Frontal cortex (tissue), 4 donors: Measurements from ENCODE around the gene UBXN6. TPM values are rescaled to one million over a fixed set of nuclear protein-coding genes. Genes with fewer than 3 reads are reported as not detected.
A peak's percentile ranks its signal among the peaks of the same experiment; 100 is the strongest.

Experiments used
- DNase-seq, 2 donors: peaks; one replicate each; pipeline ENCODE4 v3.0.0; 2012; ENCODE audit warnings: low spot score in 2 of 2
- FAIRE-seq: peaks from 2 replicates; lab custom pipeline; 2012; peaks lifted over from hg19 to GRCh38; lab: Jason Lieb, UNC
- total RNA-seq: library from RNA; depleted of rRNA; stranded (reverse); fragments of >200 nt; gene quantifications from one replicate; pipeline ENCODE4 v1.2.3, GENCODE V29; 2014
- donor health status: control.
- donor health status: control.
- donor health status: control.

UBXN6 gene
- 91.3 TPM for total RNA-seq

GRCh38 chr19:4457654-4458395 lies at the start of gene UBXN6:
TSS of gene UBXN6 (minus strand) at chr19:4457794. CDS start at chr19:4457697, 97 bp downstream.
- peak; percentile 55 for FAIRE-seq

GRCh38 chr19:4507150-4507452 lies 49.5 kb upstream of the UBXN6 start:
- DNase-seq: no peak
- no peak for FAIRE-seq

More at GRCh38 chr19:4457654-4458395, at the start of gene UBXN6:
- DNase-seq: peak; percentile 98 to 99

DNA sequence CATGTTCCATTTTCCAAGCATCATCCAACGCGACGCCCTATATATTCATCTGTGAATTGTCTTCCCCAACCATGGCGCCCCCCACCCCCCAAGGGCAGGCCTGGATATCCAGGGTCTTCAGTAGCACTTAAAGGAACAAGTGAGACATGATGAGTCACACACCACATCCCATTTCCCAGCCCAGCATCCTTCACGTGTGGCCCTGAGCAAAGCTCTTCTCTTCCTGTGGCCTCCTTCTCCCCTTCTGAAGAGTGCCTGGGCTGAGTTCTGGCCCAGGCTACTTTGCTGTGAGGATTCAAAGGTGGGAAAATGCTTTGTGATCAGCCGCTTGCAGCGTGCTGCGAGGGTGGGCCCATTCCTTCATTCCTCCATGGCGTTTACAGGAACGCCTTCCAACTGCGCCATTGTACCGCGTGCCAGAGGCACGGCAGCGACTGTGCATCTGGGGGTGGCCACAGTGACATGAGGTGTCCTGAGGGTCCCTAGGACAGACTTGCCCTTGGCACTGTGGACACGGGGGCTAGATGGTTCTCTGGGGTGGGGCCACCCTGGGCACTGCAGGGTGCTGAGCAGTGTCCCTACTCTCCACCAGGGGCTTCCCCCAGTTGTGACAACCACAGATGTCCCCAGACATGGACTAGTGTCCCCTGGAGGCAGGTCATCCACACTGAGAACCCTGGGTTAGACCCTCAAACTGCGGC lies 49.0 kb upstream of the UBXN6 start:
- FAIRE-seq: no peak
- no peak for DNase-seq

DNA sequence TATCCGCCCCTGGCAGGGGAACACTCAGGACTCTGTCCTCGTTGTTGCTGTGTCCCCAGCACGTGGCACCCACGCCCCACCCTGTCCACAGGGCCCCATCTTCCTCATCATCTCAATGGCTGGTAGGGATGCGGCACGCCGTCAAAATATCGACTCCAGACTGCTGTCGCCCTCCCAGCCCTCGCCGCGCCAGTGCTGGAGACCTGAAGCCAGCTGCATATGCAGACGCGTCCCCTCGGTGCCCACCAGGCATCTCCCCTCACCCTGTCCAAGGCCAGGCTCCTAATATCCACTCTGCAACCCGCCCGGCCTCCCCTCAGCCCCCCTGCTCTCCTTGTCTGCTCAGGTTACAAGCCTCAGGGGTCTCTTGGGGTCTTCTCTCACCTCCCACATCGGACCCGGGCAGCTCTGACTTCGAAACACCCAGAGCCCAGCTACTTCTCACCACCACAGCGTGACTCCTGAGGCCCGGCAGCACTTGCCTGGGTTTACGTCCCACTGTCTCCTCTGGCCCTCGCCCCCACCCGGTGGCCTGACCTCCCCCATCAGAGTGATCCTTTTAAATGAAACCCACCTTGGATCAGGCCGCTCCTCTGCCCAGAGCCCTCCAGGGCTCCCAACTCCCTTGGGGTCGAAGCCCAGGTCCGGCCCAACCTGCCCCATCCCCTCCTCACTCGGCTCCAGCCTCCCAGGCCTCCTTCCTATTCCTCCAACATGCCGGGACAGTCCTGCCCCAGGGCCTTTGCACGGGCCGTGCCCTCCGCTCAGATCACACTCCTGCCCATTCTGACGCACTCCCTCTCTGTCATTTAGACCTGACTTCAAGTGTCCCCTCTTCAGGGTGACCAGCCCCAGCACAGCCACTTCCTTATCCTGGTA lies 48.2 kb upstream of the UBXN6 start:
- FAIRE-seq (no peak), DNase-seq (no peak)

DNA sequence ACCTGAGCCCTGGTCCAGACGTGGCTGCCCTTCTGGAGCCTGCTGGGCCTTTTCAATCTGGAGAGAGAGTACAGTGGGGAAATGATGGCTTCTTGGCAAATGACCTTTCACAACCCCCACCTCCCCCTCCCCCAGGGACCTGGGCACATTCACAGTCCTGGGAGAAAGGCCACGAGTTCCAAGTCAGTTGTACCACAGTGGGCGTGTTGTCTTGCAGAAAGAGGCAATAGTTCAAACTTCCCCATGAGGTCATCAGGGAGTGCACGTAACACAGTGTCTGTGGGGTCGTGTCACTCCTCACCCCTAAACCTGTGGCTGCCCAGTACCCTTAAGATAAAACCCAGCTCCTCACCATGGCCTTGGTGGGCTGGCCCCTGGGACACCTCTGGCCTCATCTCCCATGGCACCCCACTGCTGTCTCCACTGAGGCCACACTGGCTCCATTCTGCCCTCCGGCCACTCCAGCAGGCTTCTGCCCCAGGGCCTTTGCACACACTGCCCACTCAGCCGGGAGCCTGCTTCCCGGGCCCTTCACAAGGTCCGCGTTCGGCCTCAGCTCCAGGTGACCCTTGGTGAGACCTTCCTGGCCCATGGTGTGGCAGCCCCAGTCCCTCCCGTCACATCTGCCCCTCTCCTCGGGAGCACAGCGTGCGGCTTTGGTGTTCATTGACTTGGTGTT lies 47.4 kb upstream of the UBXN6 start:
- FAIRE-seq (no peak), DNase-seq (no peak)

GRCh38 chr19:4504297-4504701 lies 46.7 kb upstream of the UBXN6 start:
- no peak for FAIRE-seq

GRCh38 chr19:4503825-4504170 lies 46.2 kb upstream of the UBXN6 start:
- FAIRE-seq: no peak
- DNase-seq: no peak

More at GRCh38 chr19:4504297-4504701, 46.7 kb upstream of the UBXN6 start:
- DNase-seq: no peak

DNA sequence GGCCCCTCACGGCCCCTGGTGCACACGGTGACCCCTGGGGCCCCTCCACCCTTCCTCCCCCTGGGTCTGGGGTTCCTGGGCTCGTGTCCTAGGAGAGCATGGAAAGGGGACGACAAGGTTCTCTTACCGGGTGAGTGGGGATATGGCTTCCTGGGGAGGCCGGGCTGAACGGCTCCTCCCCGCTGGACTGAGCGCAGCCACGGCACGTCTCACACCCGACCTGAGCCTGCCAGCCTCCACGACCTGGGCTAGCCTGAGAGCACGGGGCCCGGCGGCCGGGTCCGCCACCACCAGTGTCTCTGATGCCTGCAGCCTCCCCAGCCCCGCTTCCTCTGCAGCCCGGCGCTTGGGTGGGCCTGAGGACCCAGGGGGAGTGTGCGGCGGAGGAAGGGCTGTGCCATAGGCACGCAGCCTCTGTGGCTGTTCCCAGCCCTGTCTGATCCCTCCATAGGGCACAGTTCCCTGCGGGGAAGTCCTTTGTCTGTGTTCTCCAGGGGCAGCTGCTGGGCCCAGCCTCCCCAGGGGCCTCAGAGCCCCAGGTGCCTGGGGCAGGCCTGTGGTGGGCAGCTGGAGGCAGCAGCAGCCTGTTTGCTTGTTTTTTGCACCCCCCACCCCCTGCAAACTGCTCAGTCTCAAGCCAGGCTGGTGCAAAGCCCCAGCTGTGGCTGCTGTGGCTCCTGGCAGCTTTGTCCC lies 45.7 kb upstream of the UBXN6 start:
- no peak for DNase-seq
- FAIRE-seq: no peak

DNA sequence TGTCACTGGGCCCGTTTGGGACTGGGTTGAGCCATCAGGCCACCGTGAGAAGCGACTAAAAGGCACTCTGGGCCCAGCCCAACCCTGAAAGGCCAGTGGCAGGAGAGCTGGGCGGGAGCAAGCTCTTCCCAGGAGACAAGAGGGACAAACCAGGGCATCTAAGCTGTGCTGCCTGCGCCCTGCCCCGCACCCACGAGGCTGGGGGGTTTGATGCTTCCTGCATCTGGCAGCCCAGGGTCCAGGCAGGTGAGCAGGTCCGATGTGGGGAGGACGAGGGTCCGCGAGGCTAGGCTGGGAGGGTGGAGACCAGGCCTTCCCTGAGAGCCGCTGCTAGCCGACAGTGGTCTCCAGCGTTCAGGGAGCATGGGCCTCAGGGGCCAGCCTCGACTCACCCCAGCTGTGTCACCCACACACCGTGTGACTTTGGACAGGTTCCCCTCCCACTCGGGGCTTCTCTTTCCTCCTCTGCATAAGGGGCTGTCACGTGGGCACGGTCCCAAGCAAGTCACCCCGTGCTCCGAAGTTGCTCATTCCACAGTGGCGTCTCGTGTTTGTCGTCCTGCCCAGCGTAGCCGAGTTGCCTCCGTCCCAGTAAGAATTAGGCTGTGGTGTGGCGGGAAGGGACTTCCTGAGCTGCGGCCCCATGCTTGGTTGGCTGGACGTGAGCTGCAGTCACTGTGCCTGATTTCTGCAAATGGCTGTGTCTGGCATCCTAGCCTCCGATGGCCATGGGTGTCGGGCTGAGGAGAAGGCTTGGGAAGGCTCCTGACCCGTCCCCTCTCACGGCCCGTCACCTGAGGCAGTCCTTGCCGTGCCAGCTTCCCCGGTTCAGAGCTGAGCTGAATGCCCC lies 44.9 kb upstream of the UBXN6 start:
- FAIRE-seq: no peak
- no peak for DNase-seq

DNA sequence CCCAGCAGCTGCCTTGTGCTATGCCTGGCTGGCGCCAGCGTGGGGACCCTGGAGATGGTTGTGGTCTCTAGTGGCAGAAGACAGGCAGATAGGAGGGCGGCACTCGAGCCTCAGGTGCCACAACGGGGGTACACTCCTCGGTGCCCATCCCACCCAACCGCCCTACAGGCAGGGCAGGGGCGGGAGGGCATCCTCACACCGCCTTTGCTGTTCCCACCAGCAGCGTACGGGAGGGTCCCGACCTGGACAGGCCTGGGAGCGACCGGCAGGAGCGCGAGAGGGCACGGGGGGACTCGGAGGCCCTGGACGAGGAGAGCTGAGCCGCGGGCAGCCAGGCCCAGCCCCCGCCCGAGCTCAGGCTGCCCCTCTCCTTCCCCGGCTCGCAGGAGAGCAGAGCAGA lies 44.1 kb upstream of the UBXN6 start:
- DNase-seq: no peak
- no peak for FAIRE-seq

GRCh38 chr19:4500841-4501591 lies 43.4 kb upstream of the UBXN6 start:
- FAIRE-seq (no peak), DNase-seq (no peak)

DNA sequence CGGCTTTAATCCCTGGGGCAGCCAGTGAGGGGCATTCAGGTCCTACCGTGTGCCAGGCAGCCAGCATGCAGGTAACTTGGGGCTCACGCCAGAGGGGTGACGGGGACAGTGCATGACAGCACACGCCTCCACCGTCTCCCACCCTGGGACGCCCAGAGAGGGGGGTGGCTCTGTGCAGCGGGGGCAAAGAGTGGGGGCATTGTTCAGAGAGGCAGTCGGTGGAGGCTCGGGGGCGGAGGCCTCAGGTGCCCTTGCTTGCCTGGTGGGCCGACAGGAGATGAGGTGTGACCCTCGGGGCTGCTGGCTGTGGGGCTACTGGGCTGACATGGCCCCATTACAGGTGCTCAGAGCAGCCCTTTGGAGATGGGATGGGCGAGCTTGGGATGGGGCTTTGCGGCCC lies 42.3 kb upstream of the UBXN6 start:
- FAIRE-seq (no peak), DNase-seq (no peak)

DNA sequence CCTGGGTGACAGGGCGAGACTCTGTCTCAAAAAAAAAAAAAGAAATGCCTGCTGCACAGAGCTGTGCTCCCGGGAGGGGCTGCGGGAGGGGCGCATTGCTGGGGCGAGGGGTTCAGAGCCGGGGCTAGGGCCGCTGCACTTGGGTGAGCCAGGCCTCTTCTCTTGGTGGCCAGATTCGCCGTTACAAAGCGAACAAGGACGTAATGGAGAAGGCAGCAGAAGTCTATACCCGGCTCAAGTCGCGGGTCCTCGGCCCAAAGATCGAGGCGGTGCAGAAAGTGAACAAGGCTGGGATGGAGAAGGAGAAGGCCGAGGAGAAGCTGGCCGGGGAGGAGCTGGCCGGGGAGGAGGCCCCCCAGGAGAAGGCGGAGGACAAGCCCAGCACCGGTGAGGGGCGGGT lies 41.7 kb upstream of the UBXN6 start:
- FAIRE-seq: no peak

DNA sequence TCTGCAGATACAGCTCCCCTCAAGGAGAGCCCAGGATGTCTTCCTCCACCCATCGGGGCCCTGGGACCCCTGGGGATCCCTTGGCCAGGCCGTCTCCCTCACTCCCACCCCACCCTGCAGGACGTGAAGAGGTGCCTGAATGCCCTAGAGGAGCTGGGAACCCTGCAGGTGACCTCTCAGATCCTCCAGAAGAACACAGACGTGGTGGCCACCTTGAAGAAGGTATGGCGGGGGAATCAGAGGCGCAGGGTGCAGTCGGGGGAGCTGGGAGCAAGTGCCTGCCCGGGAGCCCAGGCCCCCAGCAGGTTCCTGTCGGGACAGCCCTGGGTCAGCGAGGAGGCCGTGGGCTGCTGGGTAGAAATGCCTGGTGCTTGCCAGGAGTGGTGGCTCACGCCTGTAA lies 41.1 kb upstream of the UBXN6 start:
- FAIRE-seq (no peak), DNase-seq (no peak)

More for the DNA sequence above, 41.7 kb upstream of the UBXN6 start:
- DNase-seq: no peak

GRCh38 chr19:4497770-4498389 lies 40.3 kb upstream of the UBXN6 start:
- DNase-seq: no peak
- FAIRE-seq: no peak

DNA sequence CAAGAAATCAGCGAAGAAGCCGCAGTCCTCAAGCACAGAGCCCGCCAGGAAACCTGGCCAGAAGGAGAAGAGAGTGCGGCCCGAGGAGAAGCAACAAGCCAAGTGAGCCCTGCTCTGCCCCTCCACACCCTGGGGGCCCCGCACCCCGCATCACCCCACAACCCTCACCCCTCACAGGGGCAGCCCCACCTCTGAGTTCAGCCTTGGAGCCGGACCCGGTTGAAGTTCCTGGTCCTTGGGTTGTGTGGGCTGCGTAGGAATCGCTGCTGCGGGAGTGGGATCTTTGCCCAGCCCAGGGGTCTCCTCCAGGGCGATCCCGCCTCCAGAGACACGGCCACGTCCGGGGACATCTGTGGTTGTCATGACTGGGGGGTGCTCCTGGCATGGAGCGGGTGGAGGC lies 38.7 kb upstream of the UBXN6 start:
- no peak for DNase-seq
- FAIRE-seq: no peak

DNA sequence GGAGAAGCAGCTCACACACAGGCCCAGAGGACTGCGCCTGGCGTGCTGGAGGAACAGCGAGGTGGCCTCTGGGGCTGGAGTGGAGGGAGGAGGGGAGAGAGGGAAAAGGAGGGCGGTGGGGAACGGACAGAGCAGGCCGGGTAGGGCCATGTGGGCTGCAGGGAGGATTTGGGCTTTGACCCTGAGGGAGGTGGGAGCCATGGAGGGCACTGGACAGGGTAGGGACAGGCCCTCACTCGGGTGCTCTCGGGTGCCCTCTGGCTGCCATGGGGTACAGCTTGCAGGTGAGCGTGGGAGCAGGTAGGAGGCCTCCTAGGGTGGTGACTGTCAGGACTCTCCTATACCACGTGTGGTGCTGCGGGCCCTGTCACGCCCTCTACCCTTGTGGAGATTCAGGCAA lies 37.9 kb upstream of the UBXN6 start:
- DNase-seq: no peak
- FAIRE-seq: no peak

- FAIRE-seq (no peak), DNase-seq (no peak)
Measured at GRCh38 chr19:4494691-4495064, 37.1 kb upstream of the UBXN6 start.
